LNCaP clone FGC (cell line): ENCODE data around the gene UBE2D2.
A peak's percentile ranks its signal among the peaks of the same experiment; 100 is the strongest.

Experiments
- DNase-seq: peaks from one replicate; pipeline ENCODE4 v3.0.0-alpha.2; 2011; ENCODE audit warnings: low read depth
- H3K4me3 ChIP-seq: 2 replicates; pipeline ENCODE4 v1.5.1; 2011; ENCODE audit warnings: mild to moderate bottlenecking, low read depth, low read length, control low read depth
- CTCF ChIP-seq: IDR thresholded peaks from 2 replicates; pipeline ENCODE4 v1.5.1; 2012; ENCODE audit warnings: mild to moderate bottlenecking; ENCODE audit not compliant: control insufficient read depth, insufficient read depth; ENCODE audit errors: extremely low read depth

The UBE2D2 gene

DNA sequence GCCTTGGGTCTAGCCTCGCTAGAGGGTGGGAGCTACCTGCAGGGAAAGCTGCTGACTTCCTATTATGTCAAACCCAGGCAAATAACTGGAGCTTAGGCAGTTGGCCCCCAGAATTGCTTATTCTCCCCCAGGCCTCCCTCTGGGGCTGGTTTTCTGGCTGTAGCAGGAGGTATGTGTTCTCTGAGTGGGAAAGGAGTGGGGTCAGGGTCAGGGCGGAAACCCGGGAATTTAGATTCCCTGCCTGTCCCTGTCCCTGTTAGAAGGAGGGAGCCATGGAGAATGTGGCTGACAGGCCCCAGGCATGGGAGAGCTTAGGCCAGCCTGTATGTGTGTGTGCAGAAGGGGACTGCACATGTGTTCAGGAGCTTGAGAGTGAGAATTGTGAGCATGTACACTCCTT is 73.4 kb downstream of the UBE2D2 start:
- TF ChIP-seq CTCF = no peak
- H3K4me3 ChIP-seq = no peak overlapping the region
- no peak for DNase-seq

DNA sequence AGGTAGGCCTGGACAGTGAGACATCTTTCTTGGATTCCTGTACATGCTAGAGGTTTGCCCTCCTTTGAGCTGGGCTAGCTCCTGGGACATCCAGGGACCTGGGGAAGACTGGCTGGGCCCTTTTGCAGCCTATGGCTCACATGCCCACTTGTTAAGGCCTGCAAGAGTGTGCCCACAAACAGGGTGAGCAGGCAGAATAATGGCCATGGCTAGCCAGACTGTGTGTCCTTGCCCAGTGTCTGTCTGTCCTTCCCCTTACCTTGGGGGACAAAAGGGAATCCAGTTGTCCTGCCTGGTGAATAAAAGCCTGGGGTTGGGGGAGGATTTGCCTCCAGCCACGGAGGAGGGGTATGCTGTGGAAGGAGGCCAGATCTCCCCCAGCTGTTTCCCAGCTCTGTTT is 74.1 kb downstream of the UBE2D2 start:
- no peak for DNase-seq
- TF ChIP-seq CTCF = no peak
- H3K4me3 ChIP-seq = no peak overlapping the region

DNA sequence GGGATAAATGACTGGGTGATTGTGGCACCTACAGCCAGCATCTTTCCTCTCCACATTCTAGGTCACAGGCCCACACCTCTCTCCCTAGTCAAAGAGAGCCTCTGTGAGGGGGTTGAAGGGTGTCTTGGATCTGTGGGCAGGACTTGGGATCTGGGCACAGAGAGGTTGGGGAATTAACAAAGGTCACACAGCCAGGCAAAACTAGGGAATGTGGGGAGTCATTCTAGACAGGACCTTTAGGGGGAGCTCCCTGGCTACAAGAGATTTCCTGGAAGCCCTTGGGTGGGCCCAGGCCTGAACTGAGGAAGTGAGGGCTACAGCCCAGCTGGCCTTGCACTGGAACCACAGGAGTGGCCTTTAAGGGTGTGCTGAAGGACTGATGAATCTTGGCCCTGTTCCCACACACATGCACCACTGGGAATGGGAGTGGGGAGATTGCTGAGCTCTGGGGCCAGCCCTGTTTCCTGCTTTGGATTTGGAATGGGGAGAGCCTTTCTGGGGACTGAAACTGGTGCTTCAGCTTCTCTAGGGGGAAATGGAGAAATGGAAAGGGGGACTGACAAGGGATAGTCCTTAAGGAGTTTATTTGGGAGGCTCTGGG is 74.6 kb downstream of the UBE2D2 start:
- DNase-seq = no peak
- no peak overlapping the region for H3K4me3 ChIP-seq

DNA sequence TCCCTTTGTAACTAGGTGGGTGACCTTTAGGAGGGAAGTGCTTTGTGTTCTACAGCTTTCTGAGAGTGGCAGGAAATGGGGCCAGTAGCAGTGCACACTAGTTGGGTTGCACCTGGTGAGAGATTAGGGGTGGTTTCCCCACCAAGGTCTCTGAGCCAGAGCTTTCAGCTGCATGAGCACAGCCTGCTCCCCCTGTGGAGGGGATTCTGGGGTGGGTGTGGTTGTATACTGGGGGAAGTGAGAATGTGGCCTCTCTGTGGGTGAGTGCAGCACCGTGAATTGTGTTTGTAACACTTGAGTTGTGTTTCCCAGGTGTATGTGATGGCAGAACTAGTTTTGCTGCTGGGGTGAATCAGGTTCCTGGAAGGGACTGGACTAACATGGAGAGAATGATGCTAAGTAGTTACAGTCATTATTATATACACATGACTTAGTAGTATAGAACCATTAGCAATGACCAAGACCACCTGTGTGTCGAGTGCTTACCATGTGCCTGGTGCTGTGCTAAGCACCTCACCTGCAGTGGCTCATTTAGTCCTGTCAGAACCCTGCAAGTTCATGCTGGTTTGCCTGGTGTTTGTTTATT is 75.2 kb downstream of the UBE2D2 start:
- H3K4me3 ChIP-seq = no peak overlapping the region
- DNase-seq = no peak
- TF ChIP-seq CTCF = no peak

More for the DNA sequence above, 74.6 kb downstream of the UBE2D2 start:
- no peak for TF ChIP-seq CTCF

GRCh38 chr5:139636975-139637408 is 75.9 kb downstream of the UBE2D2 start:
- no peak for DNase-seq
- peak overlapping the region; percentile 43 for H3K4me3 ChIP-seq
- no peak for TF ChIP-seq CTCF

GRCh38 chr5:139637438-139638089 is 76.4 kb downstream of the UBE2D2 start:
- TF ChIP-seq CTCF = no peak
- DNase-seq = peak; percentile 30
- H3K4me3 ChIP-seq = peak overlapping the region; percentile 43
